Activated CD4-positive, alpha-beta T cell treated with anti-CD3 and anti-CD28 coated beads, Interleukin-2, amount 50 U/mL, for 16 hours (primary cell): ENCODE results near the gene CALHM6.
"Not testable (repeated sequence)": the region's sequence is repeated elsewhere in the genome, so short reads cannot be mapped to it uniquely, and the experiment has no call there.

Experiments used
- DNase-seq: peaks from one replicate; pipeline ENCODE4 v3.0.0-alpha.2; 2020

CALHM6 gene

GRCh38 chr6:116483616-116484015 is 22.4 kb downstream of the CALHM6 start:
- no peak for DNase-seq

GRCh38 chr6:116485559-116486184 is 24.5 kb downstream of the CALHM6 start:
- DNase-seq = no peak

- no peak for DNase-seq
Measured at GRCh38 chr6:116491610-116492330, 30.6 kb downstream of the CALHM6 start.

GRCh38 chr6:116492331-116493067 is 31.3 kb downstream of the CALHM6 start:
- DNase-seq = no peak

- not testable (repeated sequence) for DNase-seq
Measured at GRCh38 chr6:116495161-116495560, 34.0 kb downstream of the CALHM6 start.

GRCh38 chr6:116497113-116497676 is 36.0 kb downstream of the CALHM6 start:
- no peak for DNase-seq

GRCh38 chr6:116500969-116501433 is 39.8 kb downstream of the CALHM6 start:
- DNase-seq = no peak

- no peak for DNase-seq
Measured at GRCh38 chr6:116507324-116507723, 46.1 kb downstream of the CALHM6 start.

- no peak for DNase-seq
Measured at GRCh38 chr6:116508527-116508926, 47.4 kb downstream of the CALHM6 start.

- DNase-seq = no peak
Measured at GRCh38 chr6:116511424-116512110, 50.4 kb downstream of the CALHM6 start, which contains the start of gene CALHM5. Gene CALHM5, plus strand, starts transcription at chr6:116511639. Its CDS starts 58 bp downstream, at chr6:116511697.

- no peak for DNase-seq
Measured at GRCh38 chr6:116512111-116512559, 51.0 kb downstream of the CALHM6 start.

GRCh38 chr6:116512734-116513133 is 51.6 kb downstream of the CALHM6 start:
- DNase-seq = no peak
